CD14-positive monocyte (primary cell): Measurements from ENCODE around the gene DPF3. TPM values are rescaled to one million over a fixed set of nuclear protein-coding genes. Genes with fewer than 3 reads are reported as not detected.

ENCODE experiments used
- DNase-seq, 3 donors: peaks; one replicate each; pipeline ENCODE4 v3.0.0-alpha.2; 2011 to 2022
- H2AFZ ChIP-seq: 2 replicates; pipeline ENCODE4 v1.6.0; 2012; ENCODE audit warnings: mild to moderate bottlenecking, low read depth, low read length, inconsistent platforms; ENCODE audit not compliant: insufficient read depth, poor library complexity, severe bottlenecking
- H3K27ac ChIP-seq, 2 donors: 1 replicate in 1 of 2; 2 replicates in 1 of 2; pipeline ENCODE4 v1.5.1; 2012 to 2013; ENCODE audit warnings: low read length in 2 of 2, control low read depth in 1 of 2, inconsistent platforms in 1 of 2, low read depth in 1 of 2, mild to moderate bottlenecking in 1 of 2
- H3K27me3 ChIP-seq, 2 donors: one replicate each; pipeline versions ENCODE4 v1.6.0 to v1.6.1; 2011 to 2013; ENCODE audit warnings: low read length in 2 of 2; ENCODE audit not compliant: control insufficient read depth in 2 of 2, insufficient read depth in 2 of 2
- H3K36me3 ChIP-seq, 2 donors: replicated peaks in 1 of 2; 1 replicate in 1 of 2; 2 replicates in 1 of 2; pipeline versions ENCODE4 v1.5.1 to v1.6.1; 2012 to 2013; ENCODE audit warnings: low read length in 2 of 2, control low read depth in 1 of 2, inconsistent platforms in 1 of 2, mild to moderate bottlenecking in 1 of 2; ENCODE audit not compliant: insufficient read depth in 2 of 2, control insufficient read depth in 1 of 2
- H3K4me1 ChIP-seq, 2 donors: 1 replicate in 1 of 2; 2 replicates in 1 of 2; pipeline versions ENCODE4 v1.5.1 to v1.6.1; 2012 to 2013; ENCODE audit warnings: low read length in 2 of 2, control low read depth in 1 of 2, inconsistent platforms in 1 of 2, mild to moderate bottlenecking in 1 of 2, moderate library complexity in 1 of 2; ENCODE audit not compliant: insufficient read depth in 2 of 2, control insufficient read depth in 1 of 2
- H3K4me2 ChIP-seq: replicated peaks from 2 replicates; pipeline ENCODE3; 2012; ENCODE audit warnings: low read length, moderate library complexity, mild to moderate bottlenecking; ENCODE audit not compliant: poor library complexity, severe bottlenecking; ENCODE audit errors: extremely low read depth
- H3K4me3 ChIP-seq, 3 experiments: fragments of 200-600 bp in 1 of 3; sonication (generic) in 1 of 3; replicated peaks in 1 of 3; 1 replicate in 2 of 3; 2 replicates in 1 of 3; pipeline ENCODE4 v1.5.1; 2011 to 2013; ENCODE audit warnings: low read length in 3 of 3, mild to moderate bottlenecking in 3 of 3, control low read depth in 2 of 3, low read depth in 2 of 3, inconsistent platforms in 1 of 3, moderate library complexity in 1 of 3
- H3K79me2 ChIP-seq: 2 replicates; pipeline ENCODE4 v1.6.0; 2012; ENCODE audit warnings: mild to moderate bottlenecking, control low read depth, inconsistent platforms, low read length, moderate library complexity; ENCODE audit not compliant: insufficient read depth
- H3K9ac ChIP-seq: 2 replicates; pipeline ENCODE4 v1.6.0; 2017; ENCODE audit warnings: low read length, mild to moderate bottlenecking; ENCODE audit not compliant: insufficient read depth, poor library complexity, severe bottlenecking
- H3K9me3 ChIP-seq, 2 donors: replicated peaks in 1 of 2; 1 replicate in 1 of 2; 2 replicates in 1 of 2; pipeline versions ENCODE4 v1.5.1 to v1.6.1; 2012 to 2013; ENCODE audit warnings: low read length in 2 of 2, control low read depth in 1 of 2; ENCODE audit not compliant: control insufficient read depth in 1 of 2, insufficient read depth in 1 of 2
- H4K20me1 ChIP-seq: 2 replicates; pipeline ENCODE4 v1.6.0; 2012; ENCODE audit warnings: mild to moderate bottlenecking, low read length, control low read depth, moderate library complexity; ENCODE audit not compliant: insufficient read depth
- H3K27ac Mint-ChIP-seq, 7 donors: one replicate each; pipeline ENCODE4 v1.8.0; 2020; ENCODE audit warnings: mild to moderate bottlenecking in 7 of 7, mixed read lengths in 7 of 7, moderate library complexity in 6 of 7, inconsistent platforms in 2 of 7
- H3K27me3 Mint-ChIP-seq, 3 donors: one replicate each; pipeline ENCODE4 v1.8.0; 2021 to 2022; ENCODE audit warnings: low read depth in 3 of 3, mild to moderate bottlenecking in 3 of 3, mixed read lengths in 3 of 3, moderate library complexity in 3 of 3, inconsistent platforms in 1 of 3
- H3K36me3 Mint-ChIP-seq, 2 donors: one replicate each; pipeline ENCODE4 v1.8.0; 2020; ENCODE audit warnings: mixed read lengths in 2 of 2, inconsistent platforms in 1 of 2, mild to moderate bottlenecking in 1 of 2
- H3K4me1 Mint-ChIP-seq: one replicate; pipeline ENCODE4 v1.8.0; 2020; ENCODE audit warnings: mild to moderate bottlenecking, mixed read lengths
- H3K4me3 Mint-ChIP-seq, 2 donors: one replicate each; pipeline ENCODE4 v1.8.0; 2020; ENCODE audit warnings: mild to moderate bottlenecking in 2 of 2, mixed read lengths in 2 of 2, moderate library complexity in 1 of 2
- H3K9me3 Mint-ChIP-seq, 7 donors: one replicate each; pipeline ENCODE4 v1.8.0; 2020 to 2022; ENCODE audit warnings: mixed read lengths in 7 of 7, mild to moderate bottlenecking in 6 of 7, moderate library complexity in 6 of 7, inconsistent platforms in 2 of 7
- CTCF ChIP-seq: fragments of 200-600 bp; IDR thresholded peaks from one replicate; pipeline ENCODE4 v1.8.0; 2022; ENCODE audit warnings: antibody characterized with exemption, mild to moderate bottlenecking
- WGBS: methylation state at CpG from one replicate; pipeline ENCODE4 v1.1.5; 2013; ENCODE audit warnings: missing lambda C conversion rate; ENCODE audit not compliant: insufficient coverage; 5-methylcytosine and 5-hydroxymethylcytosine counted together
- intact Hi-C, 2 donors: fragments of 100-400 bp; cut with micrococcal nuclease; formaldehyde crosslinking; loops; one replicate each; pipeline versions ENCODE4 v1.15.0 to v1.15.1; 2023
- polyA plus RNA-seq, 3 donors: library from polyadenylated mRNA; depleted of rRNA in 1 of 3; unstranded in 2 of 3; stranded (reverse) in 1 of 3; fragments of 300-500 nt in 2 of 3; fragments of >200 nt in 1 of 3; fragmentation: Illumina TruSeq in 2 of 3; gene quantifications; 1 replicate in 2 of 3; 2 replicates in 1 of 3; pipeline ENCODE4 v1.2.3, GENCODE V29; 2012 to 2021

Gene DPF3
- polyA plus RNA-seq, 3 donors, result 0.33 to 0.39 TPM; not detected in 1

- intact Hi-C loops, result no loop called here
- no peaks in the 10 kb centered on the region for H3K36me3 Mint-ChIP-seq
- H3K9ac ChIP-seq, result no peak overlapping the region
- WGBS, result 100% methylated on average over 1 of the region's 4 CpGs
- H3K4me3 ChIP-seq, result no peak overlapping the region
- no peak overlapping the region for H3K4me2 ChIP-seq
- no peaks in the 10 kb centered on the region for H3K4me1 ChIP-seq
- H3K79me2 ChIP-seq, result no peaks in the 10 kb centered on the region
- peaks cover 7 to 13% (median 8%) of the 10 kb centered on the region in 3 donors for H3K27me3 Mint-ChIP-seq
- H3K27me3 ChIP-seq, result no peaks in the 10 kb centered on the region
- no peak overlapping the region for H3K27ac Mint-ChIP-seq
- DNase-seq, result no peak
- H3K4me3 Mint-ChIP-seq, result no peak overlapping the region
- H4K20me1 ChIP-seq, result no peaks in the 10 kb centered on the region
- no peak overlapping the region for H3K27ac ChIP-seq
- no peak overlapping the region for H2AFZ ChIP-seq
- no peaks in the 10 kb centered on the region for H3K4me1 Mint-ChIP-seq
- peaks cover 6 to 7% of the 10 kb centered on the region in 2 donors for H3K9me3 ChIP-seq
- H3K36me3 ChIP-seq, result no peaks in the 10 kb centered on the region
- no peak for TF ChIP-seq CTCF
- peaks cover 6 to 26% (median 8%) of the 10 kb centered on the region in 7 donors for H3K9me3 Mint-ChIP-seq
These were observed 257.0 kb downstream of the DPF3 start for GRCh38 chr14:72636871-72637270.

GRCh38 chr14:72636094-72636493 lies 257.8 kb downstream of the DPF3 start:
- Histone ChIP-seq H3K4me2 (no peak overlapping the region), H4K20me1 (no peaks in the 10 kb centered on the region), H2AFZ (no peak overlapping the region), H3K79me2 (no peaks in the 10 kb centered on the region), H3K4me3 (no peak overlapping the region), H3K4me1 (no peaks in the 10 kb centered on the region), H3K36me3 (no peaks in the 10 kb centered on the region), H3K27ac (no peak overlapping the region), H3K27me3 (peaks cover 0 to 2% of the 10 kb centered on the region in 2 donors), H3K9me3 (peaks cover 6 to 7% of the 10 kb centered on the region in 2 donors), H3K9ac (no peak overlapping the region)
- WGBS, result no CpG with 5 or more reads among the region's 1 CpG
- intact Hi-C loops, result no loop called here
- no peak for DNase-seq
- Mint-ChIP-seq H3K4me1 (no peaks in the 10 kb centered on the region), H3K36me3 (no peaks in the 10 kb centered on the region), H3K9me3 (peaks cover 6 to 22% (median 7%) of the 10 kb centered on the region in 7 donors), H3K4me3 (no peak overlapping the region), H3K27ac (no peak overlapping the region), H3K27me3 (peaks cover 7 to 13% (median 12%) of the 10 kb centered on the region in 3 donors)
- no peak for TF ChIP-seq CTCF
